Smooth muscle cell (in vitro differentiated cells): ENCODE data around the gene DOCK4. TPM values are rescaled to one million over a fixed set of nuclear protein-coding genes. Genes with fewer than 3 reads are reported as not detected.

Source experiments
- DNase-seq: peaks from one replicate; lab custom pipeline; 2025; ENCODE audit not compliant: unreplicated experiment; lab: John Stamatoyannopoulos, UW
- H2AFZ ChIP-seq: fragments of 200-600 bp; sonication (generic); 2 replicates; pipeline ENCODE4 v1.6.0; 2016; ENCODE audit warnings: antibody characterized with exemption, low read depth, mild to moderate bottlenecking
- H3F3A ChIP-seq: fragments of 200-600 bp; sonication (generic); 2 replicates; pipeline ENCODE4 v1.6.0; 2017; ENCODE audit warnings: antibody characterized with exemption, low read depth
- H3K27ac ChIP-seq: fragments of 200-600 bp; sonication (generic); 2 replicates; pipeline ENCODE4 v1.5.1; 2016; ENCODE audit warnings: low read depth, mild to moderate bottlenecking
- H3K27me3 ChIP-seq: fragments of 200-600 bp; sonication (generic); 2 replicates; pipeline ENCODE4 v1.6.1; 2016; ENCODE audit warnings: low read depth, mild to moderate bottlenecking
- H3K36me3 ChIP-seq: fragments of 200-600 bp; sonication (generic); 2 replicates; pipeline ENCODE4 v1.5.1; 2016; ENCODE audit warnings: low read depth
- H3K4me1 ChIP-seq: fragments of 200-600 bp; sonication (generic); 2 replicates; pipeline ENCODE4 v1.5.1; 2016; ENCODE audit warnings: low read depth
- H3K4me2 ChIP-seq: fragments of 200-600 bp; sonication (generic); 2 replicates; pipeline ENCODE4 v1.6.0; 2016; ENCODE audit warnings: mild to moderate bottlenecking
- H3K4me3 ChIP-seq: fragments of 200-600 bp; sonication (generic); 2 replicates; pipeline ENCODE4 v1.5.1; 2016; ENCODE audit warnings: mild to moderate bottlenecking
- H3K79me2 ChIP-seq: fragments of 200-600 bp; sonication (generic); 2 replicates; pipeline ENCODE4 v1.6.0; 2016; ENCODE audit warnings: low read depth, mild to moderate bottlenecking
- H3K9ac ChIP-seq: fragments of 200-600 bp; sonication (generic); 2 replicates; pipeline ENCODE4 v1.6.0; 2016; ENCODE audit warnings: low read depth
- H3K9me3 ChIP-seq: fragments of 200-600 bp; sonication (generic); replicated peaks from 2 replicates; pipeline ENCODE4 v1.5.1; 2016; ENCODE audit warnings: low read depth
- H4K20me1 ChIP-seq: fragments of 200-600 bp; sonication (generic); 2 replicates; pipeline ENCODE4 v1.6.0; 2016; ENCODE audit warnings: low read depth
- WGBS: methylation state at CpG from one replicate; pipeline ENCODE4 v1.1.7; 2016; ENCODE audit warnings: low lambda C conversion rate; 5-methylcytosine and 5-hydroxymethylcytosine counted together
- polyA plus RNA-seq: library from polyadenylated mRNA; unstranded; fragments of >200 nt; fragmentation: Nextera tagmentation; extraction: Ambion mirVana; gene quantifications from 2 replicates; pipeline ENCODE4 v1.2.1, GENCODE V29; 2016
- total RNA-seq: library from RNA; depleted of rRNA; stranded (reverse); fragments of >200 nt; gene quantifications from 2 replicates; pipeline ENCODE4 v1.2.3, GENCODE V29; 2014
- TF ChIP-seq, protein P1 (sequence below): fragments of 200-600 bp; sonication (generic); IDR thresholded peaks from 2 replicates; pipeline ENCODE4 v1.5.1; 2017; ENCODE audit warnings: borderline replicate concordance, mild to moderate bottlenecking, antibody characterized with exemption; ENCODE audit not compliant: insufficient read depth, poor library complexity, severe bottlenecking

Gene DOCK4
- total and polyA plus RNA-seq, 2 experiments from 2014 or later: 7.4 to 20.5 TPM

DNA sequence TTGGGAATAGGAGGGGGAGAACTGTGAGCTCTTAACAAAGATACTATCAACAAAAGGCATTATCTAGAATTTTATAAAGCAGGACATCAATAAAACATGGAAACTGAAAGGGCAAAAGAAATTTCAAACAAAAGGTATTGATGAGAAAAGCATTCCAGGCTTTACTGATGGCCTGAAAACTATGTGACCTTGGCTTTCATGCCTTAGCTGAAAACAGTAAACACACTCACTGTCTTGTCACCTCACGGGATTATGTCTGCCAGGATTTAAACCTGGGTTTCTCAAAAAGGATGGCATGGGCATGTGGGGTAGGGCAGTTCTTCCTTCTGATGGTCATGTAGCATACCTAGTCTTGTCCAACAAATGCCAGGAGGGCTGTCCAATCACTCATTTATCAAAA, 22.9 kb downstream of the DOCK4 start:
- H4K20me1 ChIP-seq: peaks cover 87% of the 10 kb centered on the region
- no peaks in the 10 kb centered on the region for H3F3A ChIP-seq
- H3K27me3 ChIP-seq: no peaks in the 10 kb centered on the region
- H3K79me2 ChIP-seq: peaks cover 56% of the 10 kb centered on the region
- no peak overlapping the region for H3K9ac ChIP-seq
- no peak overlapping the region for H3K27ac ChIP-seq
- no peaks in the 10 kb centered on the region for H3K9me3 ChIP-seq
- no peaks in the 10 kb centered on the region for H3K36me3 ChIP-seq
- no peak overlapping the region for H2AFZ ChIP-seq
- no peak for DNase-seq
- WGBS: 96% methylated on average over 1 of the region's 1 CpG
- TF ChIP-seq, protein P1, sequence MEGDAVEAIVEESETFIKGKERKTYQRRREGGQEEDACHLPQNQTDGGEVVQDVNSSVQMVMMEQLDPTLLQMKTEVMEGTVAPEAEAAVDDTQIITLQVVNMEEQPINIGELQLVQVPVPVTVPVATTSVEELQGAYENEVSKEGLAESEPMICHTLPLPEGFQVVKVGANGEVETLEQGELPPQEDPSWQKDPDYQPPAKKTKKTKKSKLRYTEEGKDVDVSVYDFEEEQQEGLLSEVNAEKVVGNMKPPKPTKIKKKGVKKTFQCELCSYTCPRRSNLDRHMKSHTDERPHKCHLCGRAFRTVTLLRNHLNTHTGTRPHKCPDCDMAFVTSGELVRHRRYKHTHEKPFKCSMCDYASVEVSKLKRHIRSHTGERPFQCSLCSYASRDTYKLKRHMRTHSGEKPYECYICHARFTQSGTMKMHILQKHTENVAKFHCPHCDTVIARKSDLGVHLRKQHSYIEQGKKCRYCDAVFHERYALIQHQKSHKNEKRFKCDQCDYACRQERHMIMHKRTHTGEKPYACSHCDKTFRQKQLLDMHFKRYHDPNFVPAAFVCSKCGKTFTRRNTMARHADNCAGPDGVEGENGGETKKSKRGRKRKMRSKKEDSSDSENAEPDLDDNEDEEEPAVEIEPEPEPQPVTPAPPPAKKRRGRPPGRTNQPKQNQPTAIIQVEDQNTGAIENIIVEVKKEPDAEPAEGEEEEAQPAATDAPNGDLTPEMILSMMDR: no peak
- H3K4me1 ChIP-seq: no peaks in the 10 kb centered on the region
- no peak overlapping the region for H3K4me3 ChIP-seq
- no peak overlapping the region for H3K4me2 ChIP-seq

DNA sequence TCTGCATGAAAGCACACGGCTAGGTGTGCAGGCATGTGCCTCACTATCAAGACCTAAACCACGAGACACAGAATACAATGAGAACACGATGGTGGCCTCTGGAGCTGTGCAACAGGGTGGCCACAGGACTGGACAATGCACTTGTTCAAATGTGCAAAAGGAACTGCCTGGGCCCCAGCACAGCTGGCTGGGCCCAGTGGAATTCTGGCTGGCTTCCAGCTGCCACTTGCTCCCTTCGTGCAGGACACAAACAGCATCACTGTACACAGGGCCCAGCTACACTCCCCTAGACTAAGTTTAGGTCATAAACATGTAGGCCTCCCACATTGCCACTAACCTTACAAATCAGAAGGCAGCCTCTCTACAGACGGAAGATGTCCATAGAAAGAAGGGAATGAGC, 23.4 kb downstream of the DOCK4 start:
- Histone ChIP-seq H3K4me1 (no peaks in the 10 kb centered on the region), H3K9ac (no peak overlapping the region), H4K20me1 (peaks cover 88% of the 10 kb centered on the region), H3K4me3 (no peak overlapping the region), H3K27ac (no peak overlapping the region), H3F3A (no peaks in the 10 kb centered on the region), H3K27me3 (no peaks in the 10 kb centered on the region), H3K4me2 (no peak overlapping the region), H3K9me3 (no peaks in the 10 kb centered on the region), H3K79me2 (peaks cover 56% of the 10 kb centered on the region), H3K36me3 (no peaks in the 10 kb centered on the region), H2AFZ (no peak overlapping the region)
- TF ChIP-seq, protein P1: no peak
- WGBS: 80% methylated on average over 5 of the region's 5 CpGs
- no peak for DNase-seq

- H3K36me3 ChIP-seq: no peaks in the 10 kb centered on the region
- H3K4me2 ChIP-seq: no peak overlapping the region
- H3K4me3 ChIP-seq: no peak overlapping the region
- WGBS: 93% methylated on average over 4 of the region's 4 CpGs
- H3K27ac ChIP-seq: no peak overlapping the region
- no peak for DNase-seq
- H2AFZ ChIP-seq: no peak overlapping the region
- H3F3A ChIP-seq: no peaks in the 10 kb centered on the region
- no peak overlapping the region for H3K9ac ChIP-seq
- H3K9me3 ChIP-seq: no peaks in the 10 kb centered on the region
- H3K79me2 ChIP-seq: peaks cover 57% of the 10 kb centered on the region
- peaks cover 82% of the 10 kb centered on the region for H4K20me1 ChIP-seq
- TF ChIP-seq, protein P1: no peak
- no peaks in the 10 kb centered on the region for H3K4me1 ChIP-seq
- H3K27me3 ChIP-seq: no peaks in the 10 kb centered on the region
Measured at GRCh38 chr7:112180223-112180622, 26.0 kb downstream of the DOCK4 start.

DNA sequence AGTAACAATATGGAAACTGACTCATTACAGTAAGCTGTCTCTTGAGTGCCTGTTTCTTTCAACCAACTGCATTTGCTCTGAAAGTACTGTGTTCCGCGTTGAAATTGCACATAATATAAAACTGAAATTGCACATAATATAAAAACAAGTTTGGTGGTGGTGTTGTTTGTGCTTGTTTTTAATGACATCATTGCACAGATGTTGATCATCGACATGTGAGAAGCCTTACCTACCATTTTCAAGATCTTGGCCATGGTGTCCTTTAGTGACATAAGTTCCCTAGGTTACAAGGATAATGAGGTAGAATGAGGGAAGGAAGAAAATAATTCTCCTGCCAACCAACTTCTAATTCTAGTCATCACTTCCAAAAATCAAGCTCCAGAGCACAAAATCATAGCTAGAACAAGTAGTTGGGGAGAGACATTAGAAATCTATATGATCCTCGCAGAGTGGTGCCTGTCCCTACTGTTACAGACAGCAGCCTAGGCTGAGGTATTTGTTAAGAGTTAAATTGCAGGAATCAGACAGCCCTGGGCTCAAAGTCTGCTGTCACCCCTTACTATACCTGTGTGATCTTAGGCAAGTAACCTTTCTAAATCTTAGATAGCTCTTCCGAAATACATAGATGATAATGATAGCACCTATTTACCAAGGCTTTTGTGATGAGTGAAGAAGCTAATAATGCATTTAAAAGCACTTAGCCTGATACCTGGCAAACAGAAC, 29.3 kb downstream of the DOCK4 start:
- no peak overlapping the region for H3K9ac ChIP-seq
- H3K27ac ChIP-seq: no peak overlapping the region
- no peak overlapping the region for H3K4me3 ChIP-seq
- no peak overlapping the region for H3K4me2 ChIP-seq
- no peaks in the 10 kb centered on the region for H3K9me3 ChIP-seq
- no peak overlapping the region for H2AFZ ChIP-seq
- peaks cover 5% of the 10 kb centered on the region for H3F3A ChIP-seq
- WGBS: 91% methylated on average over 5 of the region's 5 CpGs
- H4K20me1 ChIP-seq: peaks cover 80% of the 10 kb centered on the region
- peaks cover 40% of the 10 kb centered on the region for H3K79me2 ChIP-seq
- TF ChIP-seq, protein P1: no peak
- H3K36me3 ChIP-seq: no peaks in the 10 kb centered on the region
- peaks cover 12% of the 10 kb centered on the region for H3K4me1 ChIP-seq
- DNase-seq: no peak
- H3K27me3 ChIP-seq: no peaks in the 10 kb centered on the region
